Fibroblast of upper back skin (primary cell): ENCODE data around the gene COL25A1.
A peak's percentile ranks its signal among the peaks of the same experiment; 100 is the strongest.
"Not testable (repeated sequence)": the region's sequence is repeated elsewhere in the genome, so short reads cannot be mapped to it uniquely, and the experiment has no call there.

Experiments used
- DNase-seq: peaks from one replicate; pipeline ENCODE4 v3.0.0-alpha.2; 2013

The COL25A1 gene

GRCh38 chr4:109119852-109120251 is 182.6 kb downstream of the COL25A1 start:
- DNase-seq: no peak

GRCh38 chr4:109118635-109119034 is 183.8 kb downstream of the COL25A1 start:
- no peak for DNase-seq

- no peak for DNase-seq
Observed at GRCh38 chr4:109114501-109114900, 188.0 kb downstream of the COL25A1 start.

GRCh38 chr4:109113521-109113920 is 188.9 kb downstream of the COL25A1 start:
- peak; percentile 82 for DNase-seq

GRCh38 chr4:109111031-109111430 is 191.4 kb downstream of the COL25A1 start:
- DNase-seq: no peak

GRCh38 chr4:109108215-109108614 is 194.2 kb downstream of the COL25A1 start:
- not testable (repeated sequence) for DNase-seq

GRCh38 chr4:109094056-109094455 is 208.4 kb downstream of the COL25A1 start:
- no peak for DNase-seq

GRCh38 chr4:109091727-109092409 is 210.6 kb downstream of the COL25A1 start:
- DNase-seq: no peak

- no peak for DNase-seq
Observed at GRCh38 chr4:109083911-109084310, 218.5 kb downstream of the COL25A1 start.

- peak; percentile 51 for DNase-seq
Observed at GRCh38 chr4:109079731-109080130, 222.7 kb downstream of the COL25A1 start.

- DNase-seq: no peak
Observed at GRCh38 chr4:109079201-109079600, 223.3 kb downstream of the COL25A1 start.

GRCh38 chr4:109078724-109079123 is 223.7 kb downstream of the COL25A1 start:
- DNase-seq: peak; percentile 94

- DNase-seq: peak; percentile 50
Observed at GRCh38 chr4:109077505-109077904, 225.0 kb downstream of the COL25A1 start.

- DNase-seq: not testable (repeated sequence)
Observed at GRCh38 chr4:109076709-109077108, 225.7 kb downstream of the COL25A1 start.

GRCh38 chr4:109075621-109076020 is 226.8 kb downstream of the COL25A1 start:
- peak; percentile 74 for DNase-seq

- DNase-seq: peak; percentile 97
Observed at GRCh38 chr4:109072595-109072994, 229.9 kb downstream of the COL25A1 start.

- DNase-seq: not testable (repeated sequence)
Observed at GRCh38 chr4:109070677-109071076, 231.8 kb downstream of the COL25A1 start.

GRCh38 chr4:109067508-109068235 is 234.8 kb downstream of the COL25A1 start:
- peak; percentile 89 for DNase-seq

- DNase-seq: no peak
Observed at GRCh38 chr4:109065006-109065405, 237.5 kb downstream of the COL25A1 start.

- no peak for DNase-seq
Observed at GRCh38 chr4:109053257-109053656, 249.2 kb downstream of the COL25A1 start.

- DNase-seq: no peak
Observed at GRCh38 chr4:109052821-109053220, 249.6 kb downstream of the COL25A1 start.

- no peak for DNase-seq
Observed at GRCh38 chr4:109051054-109051453, 251.4 kb downstream of the COL25A1 start.

- no peak for DNase-seq
Observed at GRCh38 chr4:109049926-109050325, 252.5 kb downstream of the COL25A1 start.

- peak; percentile 90 for DNase-seq
Observed at GRCh38 chr4:109046471-109047201, 255.8 kb downstream of the COL25A1 start.
